HG02763 (cell line): ENCODE data around the gene PNPLA5.

ENCODE experiments used
- ATAC-seq: cut with Tn5 transposase; IDR thresholded peaks from one replicate; pipeline ENCODE4 v1.9.1; 2021; ENCODE audit warnings: mild to moderate bottlenecking, moderate library complexity; ENCODE audit not compliant: unreplicated experiment

The PNPLA5 gene

GRCh38 chr22:43858156-43858895 is 33.5 kb downstream of the PNPLA5 start:
- ATAC-seq = no peak

- ATAC-seq = no peak
Measured at GRCh38 chr22:43857367-43857766, 34.4 kb downstream of the PNPLA5 start.

- ATAC-seq = no peak
Measured at GRCh38 chr22:43855431-43855830, 36.4 kb downstream of the PNPLA5 start.

- ATAC-seq = no peak
Measured at GRCh38 chr22:43854786-43855271, 37.0 kb downstream of the PNPLA5 start.

GRCh38 chr22:43854121-43854785 is 37.6 kb downstream of the PNPLA5 start:
- no peak for ATAC-seq

GRCh38 chr22:43853328-43853931 is 38.4 kb downstream of the PNPLA5 start:
- ATAC-seq = no peak

GRCh38 chr22:43852573-43853327 is 39.1 kb downstream of the PNPLA5 start:
- no peak for ATAC-seq

- ATAC-seq = no peak
Measured at GRCh38 chr22:43851979-43852307, 39.9 kb downstream of the PNPLA5 start.

GRCh38 chr22:43851058-43851978 is 40.5 kb downstream of the PNPLA5 start:
- no peak for ATAC-seq

GRCh38 chr22:43850529-43850928 is 41.3 kb downstream of the PNPLA5 start:
- ATAC-seq = no peak

- no peak for ATAC-seq
Measured at GRCh38 chr22:43849731-43850130, 42.1 kb downstream of the PNPLA5 start.

- no peak for ATAC-seq
Measured at GRCh38 chr22:43848366-43849171, 43.2 kb downstream of the PNPLA5 start.

GRCh38 chr22:43847376-43848289 is 44.2 kb downstream of the PNPLA5 start:
- no peak for ATAC-seq

GRCh38 chr22:43846966-43847365 is 44.8 kb downstream of the PNPLA5 start:
- no peak for ATAC-seq

GRCh38 chr22:43845981-43846380 is 45.8 kb downstream of the PNPLA5 start:
- ATAC-seq = no peak

- no peak for ATAC-seq
Measured at GRCh38 chr22:43844560-43845545, 47.0 kb downstream of the PNPLA5 start.
